CD4-positive, alpha-beta T cell (primary cell): ENCODE data around the gene PAX3. TPM values are rescaled to one million over a fixed set of nuclear protein-coding genes. Genes with fewer than 3 reads are reported as not detected.

Experiments used
- ATAC-seq: fragments of 200-7000 bp; cut with Tn5 transposase; one replicate; pipeline ENCODE4 v1.10.0; 2022; ENCODE audit warnings: mild to moderate bottlenecking; ENCODE audit not compliant: poor library complexity
- CTCF ChIA-PET: fragments of 350-600 bp; sonication (Branson Sonifier 250); formaldehyde crosslinking; loops from one replicate; lab custom pipeline; 2021; ENCODE audit warnings: antibody characterized with exemption, inconsistent platforms; lab: Charles Lee
- POLR2A ChIA-PET: fragments of 350-600 bp; sonication (Branson Sonifier 250); formaldehyde crosslinking; loops from one replicate; lab custom pipeline; 2021; ENCODE audit warnings: antibody characterized with exemption, inconsistent platforms; lab: Charles Lee
- DNase-seq, 14 experiments: peaks; one replicate each; pipeline ENCODE4 v3.0.0-alpha.2; 2013 to 2020; ENCODE audit warnings: mixed read lengths in 2 of 14
- H3K27ac ChIP-seq, 2 donors: one replicate each; pipeline versions ENCODE4 v1.5.1 to v1.7.0; 2013; ENCODE audit warnings: low read length in 2 of 2, low read depth in 1 of 2, mild to moderate bottlenecking in 1 of 2
- H3K27me3 ChIP-seq, 2 experiments: 1 replicate in 1 of 2; 2 replicates in 1 of 2; pipeline versions ENCODE4 v1.6.1 to v1.7.0; 2013; ENCODE audit warnings: low read length in 2 of 2, control low read depth in 1 of 2, mild to moderate bottlenecking in 1 of 2, moderate library complexity in 1 of 2; ENCODE audit not compliant: insufficient read depth in 2 of 2, control insufficient read depth in 1 of 2
- H3K36me3 ChIP-seq: one replicate; pipeline ENCODE4 v1.6.1; 2013; ENCODE audit warnings: low read length, control low read depth; ENCODE audit not compliant: insufficient read depth
- H3K4me1 ChIP-seq: one replicate; pipeline ENCODE4 v1.6.1; 2013; ENCODE audit warnings: low read length, control low read depth; ENCODE audit not compliant: insufficient read depth
- H3K4me3 ChIP-seq: one replicate; pipeline ENCODE4 v1.5.1; 2013; ENCODE audit warnings: mild to moderate bottlenecking, low read length, moderate library complexity
- H3K9me3 ChIP-seq, 2 experiments: 1 replicate in 1 of 2; 2 replicates in 1 of 2; pipeline versions ENCODE4 v1.6.1 to v1.7.0; 2013; ENCODE audit warnings: low read length in 2 of 2, mild to moderate bottlenecking in 2 of 2, control low read depth in 1 of 2, moderate library complexity in 1 of 2; ENCODE audit not compliant: control insufficient read depth in 1 of 2, insufficient read depth in 1 of 2
- H3K27ac Mint-ChIP-seq: one replicate; pipeline ENCODE4 v1.8.0; 2020; ENCODE audit warnings: mixed read lengths
- H3K27me3 Mint-ChIP-seq: one replicate; pipeline ENCODE4 v1.8.0; 2021; ENCODE audit warnings: mixed read lengths
- H3K36me3 Mint-ChIP-seq: one replicate; pipeline ENCODE4 v1.8.0; 2021; ENCODE audit warnings: low read depth, mixed read lengths
- H3K4me1 Mint-ChIP-seq: one replicate; pipeline ENCODE4 v1.8.0; 2021; ENCODE audit warnings: low read depth, mixed read lengths
- H3K4me3 Mint-ChIP-seq: one replicate; pipeline ENCODE4 v1.8.0; 2020; ENCODE audit warnings: mild to moderate bottlenecking, mixed read lengths
- H3K9me3 Mint-ChIP-seq: one replicate; pipeline ENCODE4 v1.8.0; 2020; ENCODE audit warnings: mixed read lengths
- intact Hi-C, 2 experiments: fragments of 100-400 bp; cut with DNase I in 1 of 2; cut with micrococcal nuclease in 1 of 2; formaldehyde crosslinking; loops; one replicate each; pipeline versions ENCODE4 v1.15.1 to v1.9.0; 2023 to 2025; cut with DNase I, micrococcal nuclease
- total RNA-seq, 174 experiments: library from RNA in 2 of 174; stranded (reverse) in 2 of 174; gene quantifications; one replicate each; pipeline ENCODE4 v1.2.3 and lab custom pipeline; 2021 to 2026
- TF ChIP-seq, protein P1 (sequence below): fragments of 200-600 bp; IDR thresholded peaks from one replicate; pipeline ENCODE4 v1.8.0; 2022; ENCODE audit warnings: antibody characterized with exemption, mild to moderate bottlenecking

PAX3 gene
- total RNA-seq, 2 experiments from 2014 or later, result not detected

DNA sequence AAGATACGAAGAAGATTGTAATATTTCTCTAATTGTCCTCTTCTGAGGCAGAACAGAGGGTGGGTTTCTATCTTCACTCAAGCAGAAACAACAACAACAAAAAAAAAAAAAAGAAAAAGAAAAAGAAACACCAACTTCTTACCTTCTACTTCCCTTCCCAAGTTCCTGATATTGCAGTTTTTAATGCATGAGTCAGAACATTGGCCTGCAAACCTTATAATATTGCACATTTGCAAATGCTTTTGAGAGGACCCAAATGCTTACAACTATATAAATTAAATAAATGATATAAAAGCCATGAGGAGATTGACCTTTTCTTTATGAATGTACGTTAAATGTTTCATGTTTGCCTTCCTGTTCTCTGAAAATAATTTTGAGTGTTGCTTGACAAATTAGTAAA lies 37.3 kb downstream of the PAX3 start:
- Mint-ChIP-seq H3K4me1 (no peaks in the 10 kb centered on the region), H3K36me3 (no peaks in the 10 kb centered on the region), H3K27me3 (peaks cover 18% of the 10 kb centered on the region), H3K4me3 (no peak overlapping the region), H3K9me3 (no peaks in the 10 kb centered on the region), H3K27ac (no peak overlapping the region)
- ATAC-seq, result no peak
- peaks cover 2 to 5% of the 10 kb centered on the region in 2 experiments for H3K27me3 ChIP-seq
- H3K36me3 ChIP-seq, result no peaks in the 10 kb centered on the region
- no peak overlapping the region for H3K4me3 ChIP-seq
- TF ChIP-seq, protein P1, sequence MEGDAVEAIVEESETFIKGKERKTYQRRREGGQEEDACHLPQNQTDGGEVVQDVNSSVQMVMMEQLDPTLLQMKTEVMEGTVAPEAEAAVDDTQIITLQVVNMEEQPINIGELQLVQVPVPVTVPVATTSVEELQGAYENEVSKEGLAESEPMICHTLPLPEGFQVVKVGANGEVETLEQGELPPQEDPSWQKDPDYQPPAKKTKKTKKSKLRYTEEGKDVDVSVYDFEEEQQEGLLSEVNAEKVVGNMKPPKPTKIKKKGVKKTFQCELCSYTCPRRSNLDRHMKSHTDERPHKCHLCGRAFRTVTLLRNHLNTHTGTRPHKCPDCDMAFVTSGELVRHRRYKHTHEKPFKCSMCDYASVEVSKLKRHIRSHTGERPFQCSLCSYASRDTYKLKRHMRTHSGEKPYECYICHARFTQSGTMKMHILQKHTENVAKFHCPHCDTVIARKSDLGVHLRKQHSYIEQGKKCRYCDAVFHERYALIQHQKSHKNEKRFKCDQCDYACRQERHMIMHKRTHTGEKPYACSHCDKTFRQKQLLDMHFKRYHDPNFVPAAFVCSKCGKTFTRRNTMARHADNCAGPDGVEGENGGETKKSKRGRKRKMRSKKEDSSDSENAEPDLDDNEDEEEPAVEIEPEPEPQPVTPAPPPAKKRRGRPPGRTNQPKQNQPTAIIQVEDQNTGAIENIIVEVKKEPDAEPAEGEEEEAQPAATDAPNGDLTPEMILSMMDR, result no peak
- H3K4me1 ChIP-seq, result no peaks in the 10 kb centered on the region
- DNase-seq, result no peak
- POLR2A ChIA-PET, result no interaction called here
- intact Hi-C loops, result no loop called here
- CTCF ChIA-PET, result no interaction called here
- no peak overlapping the region for H3K27ac ChIP-seq
- H3K9me3 ChIP-seq, result peaks cover 4 to 7% of the 10 kb centered on the region in 2 experiments

DNA sequence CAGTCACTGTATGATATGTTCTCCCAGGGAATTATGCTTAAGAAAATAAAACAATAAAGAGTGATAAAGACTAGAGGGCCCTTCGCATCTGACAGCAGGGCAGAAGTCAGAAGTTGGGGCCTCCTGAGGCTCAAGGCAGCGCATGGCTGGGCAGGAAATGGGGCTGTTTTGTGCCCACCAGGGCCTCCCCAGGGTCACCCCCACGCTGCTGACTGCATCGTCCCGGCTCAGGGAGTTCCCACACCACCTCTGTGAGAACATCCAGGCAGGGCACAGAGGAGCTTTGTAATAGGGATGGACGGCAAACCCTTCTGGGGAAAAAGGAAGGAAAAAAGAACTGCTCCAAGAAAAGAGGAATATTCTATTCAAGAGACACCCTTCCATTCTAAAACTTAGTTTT lies 41.2 kb downstream of the PAX3 start:
- H3K9me3 Mint-ChIP-seq, result no peaks in the 10 kb centered on the region
- CTCF ChIA-PET, result no interaction called here
- intact Hi-C loops, result no loop called here

DNA sequence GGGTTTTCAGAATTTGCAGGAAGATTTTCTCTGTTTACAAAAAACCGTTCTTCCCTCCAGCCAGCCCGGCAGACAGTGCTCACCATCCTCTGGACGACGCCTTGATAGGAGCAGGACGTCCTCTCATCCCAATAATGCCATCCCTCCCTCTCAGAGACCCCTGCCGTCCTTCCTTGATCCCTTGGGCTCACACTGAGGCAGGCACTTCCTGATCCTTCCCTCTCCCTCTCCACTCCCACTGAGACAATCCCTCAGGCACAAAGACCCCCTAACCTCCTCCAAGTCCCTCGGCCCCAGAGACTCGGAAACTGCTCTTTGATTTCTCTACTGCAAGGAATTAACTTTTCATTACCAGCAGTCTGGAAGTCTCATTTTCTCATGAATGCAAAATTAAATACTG lies 42.5 kb downstream of the PAX3 start:
- CTCF ChIA-PET, result no interaction called here
- Histone ChIP-seq H3K4me1 (no peaks in the 10 kb centered on the region), H3K27me3 (peaks cover 5 to 7% of the 10 kb centered on the region in 2 experiments), H3K4me3 (no peak overlapping the region), H3K9me3 (peaks cover 0 to 7% of the 10 kb centered on the region in 2 experiments), H3K27ac (no peak overlapping the region), H3K36me3 (no peaks in the 10 kb centered on the region)
- Mint-ChIP-seq H3K27me3 (peaks cover 25% of the 10 kb centered on the region), H3K9me3 (no peaks in the 10 kb centered on the region), H3K4me1 (no peaks in the 10 kb centered on the region), H3K36me3 (no peaks in the 10 kb centered on the region), H3K4me3 (no peak overlapping the region), H3K27ac (no peak overlapping the region)
- ATAC-seq, result no peak
- intact Hi-C loops, result no loop called here
- POLR2A ChIA-PET, result no interaction called here
- no peak for DNase-seq
- TF ChIP-seq, protein P1, result no peak

More for the DNA sequence above, 41.2 kb downstream of the PAX3 start:
- H3K4me1 ChIP-seq, result no peaks in the 10 kb centered on the region
- POLR2A ChIA-PET, result no interaction called here
- H3K36me3 ChIP-seq, result no peaks in the 10 kb centered on the region
- no peak overlapping the region for H3K27ac Mint-ChIP-seq
- ATAC-seq, result no peak
- no peak overlapping the region for H3K4me3 ChIP-seq
- H3K4me1 Mint-ChIP-seq, result no peaks in the 10 kb centered on the region
- no peak for DNase-seq
- no peaks in the 10 kb centered on the region for H3K36me3 Mint-ChIP-seq
- peaks cover 0 to 7% of the 10 kb centered on the region in 2 experiments for H3K9me3 ChIP-seq
- H3K27me3 Mint-ChIP-seq, result peaks cover 19% of the 10 kb centered on the region
- H3K27ac ChIP-seq, result no peak overlapping the region
- H3K27me3 ChIP-seq, result peaks cover 5 to 7% of the 10 kb centered on the region in 2 experiments
- H3K4me3 Mint-ChIP-seq, result no peak overlapping the region
- TF ChIP-seq, protein P1, result no peak
